ENCODE results near the gene ABHD6.

- TF ChIP-seq CC2D1A (IDR thresholded peaks at IDR 0.05) (no peak), ZNF766 (CRISPR knock-in tag; conservative IDR thresholded peaks at IDR 0.05) (no peak), CBFB (CRISPR knock-in tag; IDR thresholded peaks at IDR 0.05) (no peak), CTCF (IDR thresholded peaks at IDR 0.05 in 2 of 3, conservative IDR thresholded peaks at IDR 0.05 in 1 of 3; ENCODE audit: insufficient read depth in 2 of 3, low read depth in 1 of 3, low read length in 3 of 3) (no peak), SIN3A (IDR thresholded peaks at IDR 0.05; ENCODE audit: borderline replicate concordance in 2 of 2, control insufficient read depth in 1 of 2, low read depth in 2 of 2, low read length in 2 of 2) (no peak), HOXB6 (CRISPR knock-in tag; IDR thresholded peaks at IDR 0.05; ENCODE audit: borderline replicate concordance) (no peak), EP300 (IDR thresholded peaks at IDR 0.05; ENCODE audit: low read length) (no peak), SAFB2 (IDR thresholded peaks at IDR 0.05; ENCODE audit: borderline replicate concordance, low read depth, low read length, severe bottlenecking) (no peak)
- TF ChIP-seq, protein P1, sequence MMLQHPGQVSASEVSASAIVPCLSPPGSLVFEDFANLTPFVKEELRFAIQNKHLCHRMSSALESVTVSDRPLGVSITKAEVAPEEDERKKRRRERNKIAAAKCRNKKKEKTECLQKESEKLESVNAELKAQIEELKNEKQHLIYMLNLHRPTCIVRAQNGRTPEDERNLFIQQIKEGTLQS (IDR thresholded peaks at IDR 0.05), result no peak
- TF ChIP-seq, protein P1 (CRISPR knock-in tag; conservative IDR thresholded peaks at IDR 0.05), result no peak
- TF ChIP-seq, protein P2, sequence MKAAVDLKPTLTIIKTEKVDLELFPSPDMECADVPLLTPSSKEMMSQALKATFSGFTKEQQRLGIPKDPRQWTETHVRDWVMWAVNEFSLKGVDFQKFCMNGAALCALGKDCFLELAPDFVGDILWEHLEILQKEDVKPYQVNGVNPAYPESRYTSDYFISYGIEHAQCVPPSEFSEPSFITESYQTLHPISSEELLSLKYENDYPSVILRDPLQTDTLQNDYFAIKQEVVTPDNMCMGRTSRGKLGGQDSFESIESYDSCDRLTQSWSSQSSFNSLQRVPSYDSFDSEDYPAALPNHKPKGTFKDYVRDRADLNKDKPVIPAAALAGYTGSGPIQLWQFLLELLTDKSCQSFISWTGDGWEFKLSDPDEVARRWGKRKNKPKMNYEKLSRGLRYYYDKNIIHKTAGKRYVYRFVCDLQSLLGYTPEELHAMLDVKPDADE (conservative IDR thresholded peaks at IDR 0.05; ENCODE audit: control insufficient read depth, low read depth, low read length), result no peak
- TF ChIP-seq, protein P3, sequence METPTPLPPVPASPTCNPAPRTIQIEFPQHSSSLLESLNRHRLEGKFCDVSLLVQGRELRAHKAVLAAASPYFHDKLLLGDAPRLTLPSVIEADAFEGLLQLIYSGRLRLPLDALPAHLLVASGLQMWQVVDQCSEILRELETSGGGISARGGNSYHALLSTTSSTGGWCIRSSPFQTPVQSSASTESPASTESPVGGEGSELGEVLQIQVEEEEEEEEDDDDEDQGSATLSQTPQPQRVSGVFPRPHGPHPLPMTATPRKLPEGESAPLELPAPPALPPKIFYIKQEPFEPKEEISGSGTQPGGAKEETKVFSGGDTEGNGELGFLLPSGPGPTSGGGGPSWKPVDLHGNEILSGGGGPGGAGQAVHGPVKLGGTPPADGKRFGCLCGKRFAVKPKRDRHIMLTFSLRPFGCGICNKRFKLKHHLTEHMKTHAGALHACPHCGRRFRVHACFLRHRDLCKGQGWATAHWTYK (CRISPR knock-in tag; IDR thresholded peaks at IDR 0.05), result no peak
Measured at GRCh38 chr3:58291671-58292338, 54.2 kb downstream of the ABHD6 start.

Data from K562 (cell line).